GM12891 (cell line): ENCODE measurements around the gene ADAT3.

Source experiments
- POLR2A ChIP-seq: IDR thresholded peaks from 2 replicates; pipeline ENCODE4 v1.6.1; 2011; ENCODE audit warnings: low read depth, low read length, control low read depth
- POLR2AphosphoS5 ChIP-seq: IDR thresholded peaks from 2 replicates; pipeline ENCODE4 v1.6.1; 2011; ENCODE audit warnings: low read depth, low read length, control low read depth
- SPI1 ChIP-seq: IDR thresholded peaks from 2 replicates; pipeline ENCODE4 v1.6.1; 2011; ENCODE audit warnings: low read depth, low read length, control low read depth
- TAF1 ChIP-seq: IDR thresholded peaks from 2 replicates; pipeline ENCODE4 v1.6.1; 2011; ENCODE audit warnings: low read depth, low read length, control low read depth

- TF ChIP-seq POLR2A (no peak), POLR2AphosphoS5 (no peak), TAF1 (no peak), SPI1 (no peak)
Observed at GRCh38 chr19:1954532-1954933, 49.3 kb downstream of the ADAT3 start.
